ENCODE results near the gene FAM151A. TPM values are rescaled to one million over a fixed set of nuclear protein-coding genes. Genes with fewer than 3 reads are reported as not detected.

FAM151A gene
- total RNA-seq, 4 donors from 2014 or later, result 0.47 TPM; not detected in 3

- no peaks in the 10 kb centered on the region for H3K9me3 ChIP-seq
- WGBS, result 92% methylated on average over 8 of the region's 9 CpGs
- peak in 1 of 2 donors; percentile 52 for DNase-seq (ENCODE audit: low spot score in 2 of 2)
- no peaks in the 10 kb centered on the region for H3K27me3 ChIP-seq
- H3K27ac ChIP-seq, result no peak overlapping the region
- H3K36me3 ChIP-seq, result no peaks in the 10 kb centered on the region
- H3K4me3 ChIP-seq, result no peak overlapping the region
- no peak for TF ChIP-seq EP300 (IDR thresholded peaks at IDR 0.05)
- no peaks in the 10 kb centered on the region for H3K4me1 ChIP-seq
Observed at GRCh38 chr1:54608566-54609230, 14.6 kb downstream of the FAM151A start.

- Histone ChIP-seq H3K4me1 (no peaks in the 10 kb centered on the region), H3K4me3 (no peak overlapping the region), H3K27ac (no peak overlapping the region), H3K9me3 (no peaks in the 10 kb centered on the region), H3K36me3 (no peaks in the 10 kb centered on the region), H3K27me3 (no peaks in the 10 kb centered on the region)
- peak in 1 of 2 donors; percentile 40 for DNase-seq (ENCODE audit: low spot score in 2 of 2)
- 94% methylated on average over 5 of the region's 19 CpGs for WGBS
- TF ChIP-seq POLR2A (IDR thresholded peaks at IDR 0.05), result no peak
- no peak for TF ChIP-seq POLR2AphosphoS5 (IDR thresholded peaks at IDR 0.05)
- no peak for TF ChIP-seq CTCF (IDR thresholded peaks at IDR 0.05)
- TF ChIP-seq EP300 (IDR thresholded peaks at IDR 0.05), result no peak
Observed at GRCh38 chr1:54607821-54608565, 15.3 kb downstream of the FAM151A start.

- no peak overlapping the region for H3K4me3 ChIP-seq
- TF ChIP-seq EP300 (IDR thresholded peaks at IDR 0.05), result no peak
- TF ChIP-seq CTCF (IDR thresholded peaks at IDR 0.05), result no peak
- no peak for TF ChIP-seq POLR2A (IDR thresholded peaks at IDR 0.05)
- no peak for TF ChIP-seq POLR2AphosphoS5 (IDR thresholded peaks at IDR 0.05)
- no peaks in the 10 kb centered on the region for H3K4me1 ChIP-seq
- H3K27me3 ChIP-seq, result no peaks in the 10 kb centered on the region
- no peaks in the 10 kb centered on the region for H3K9me3 ChIP-seq
- H3K27ac ChIP-seq, result no peak overlapping the region
- H3K36me3 ChIP-seq, result no peaks in the 10 kb centered on the region
- 94% methylated on average over 12 of the region's 13 CpGs for WGBS
- peak in 1 of 2 donors; percentile 45 for DNase-seq (ENCODE audit: low spot score in 2 of 2)
Observed at GRCh38 chr1:54606990-54607325, 16.4 kb downstream of the FAM151A start.

GRCh38 chr1:54606096-54606989 is 17.0 kb downstream of the FAM151A start:
- 82% methylated on average over 9 of the region's 9 CpGs for WGBS
- peak in 1 of 2 donors; percentile 13 for DNase-seq (ENCODE audit: low spot score in 2 of 2)
- Histone ChIP-seq H3K27me3 (no peaks in the 10 kb centered on the region), H3K9me3 (no peaks in the 10 kb centered on the region), H3K4me3 (no peak overlapping the region), H3K4me1 (no peaks in the 10 kb centered on the region), H3K36me3 (peaks cover under 1% of the 10 kb centered on the region), H3K27ac (no peak overlapping the region)
- TF ChIP-seq POLR2AphosphoS5 (IDR thresholded peaks at IDR 0.05), result no peak
- TF ChIP-seq EP300 (IDR thresholded peaks at IDR 0.05), result no peak
- TF ChIP-seq CTCF (IDR thresholded peaks at IDR 0.05), result no peak
- TF ChIP-seq POLR2A (IDR thresholded peaks at IDR 0.05), result no peak

GRCh38 chr1:54604572-54605370 is 18.6 kb downstream of the FAM151A start:
- H3K9me3 ChIP-seq, result no peaks in the 10 kb centered on the region
- 63% methylated on average over 12 of the region's 13 CpGs for WGBS
- H3K27ac ChIP-seq, result no peak overlapping the region
- H3K36me3 ChIP-seq, result peaks cover 2% of the 10 kb centered on the region
- no peak overlapping the region for H3K4me3 ChIP-seq
- no peaks in the 10 kb centered on the region for H3K27me3 ChIP-seq
- no peaks in the 10 kb centered on the region for H3K4me1 ChIP-seq
- no peak for TF ChIP-seq CTCF (IDR thresholded peaks at IDR 0.05)
- TF ChIP-seq EP300 (IDR thresholded peaks at IDR 0.05), result no peak
- no peak for TF ChIP-seq POLR2A (IDR thresholded peaks at IDR 0.05)
- TF ChIP-seq POLR2AphosphoS5 (IDR thresholded peaks at IDR 0.05), result no peak
- DNase-seq (ENCODE audit: low spot score in 2 of 2), result peak in 1 of 2 donors; percentile 46
